Prostate gland (tissue), 2 donors: ENCODE results near the gene ST6GALNAC5. TPM values are rescaled to one million over a fixed set of nuclear protein-coding genes. Genes with fewer than 3 reads are reported as not detected.
A peak's percentile ranks its signal among the peaks of the same experiment; 100 is the strongest.
"Not testable (repeated sequence)": the region's sequence is repeated elsewhere in the genome, so short reads cannot be mapped to it uniquely, and the experiment has no call there.

Experiments used
- DNase-seq: peaks from one replicate; pipeline ENCODE4 v3.0.0-alpha.2; 2019; ENCODE audit warnings: low spot score
- H3K27ac ChIP-seq, 2 donors: fragments of 200-600 bp; sonication (generic); 2 replicates each; pipeline ENCODE4 v1.5.1; 2017 to 2019
- H3K27me3 ChIP-seq: fragments of 200-600 bp; sonication (generic); replicated peaks from 2 replicates; pipeline ENCODE4 v1.5.1; 2019; ENCODE audit not compliant: insufficient read depth
- H3K36me3 ChIP-seq, 2 donors: fragments of 200-600 bp; sonication (generic); 1 replicate in 1 of 2; 2 replicates in 1 of 2; pipeline versions ENCODE4 v1.5.1 to v1.8.1; 2017 to 2019
- H3K4me1 ChIP-seq: fragments of 200-600 bp; sonication (generic); replicated peaks from 2 replicates; pipeline ENCODE4 v1.5.1; 2019
- H3K4me3 ChIP-seq, 2 donors: fragments of 200-600 bp; sonication (generic); 2 replicates each; pipeline ENCODE4 v1.5.1; 2017 to 2019
- H3K9me3 ChIP-seq: fragments of 200-600 bp; sonication (generic); 2 replicates; pipeline ENCODE4 v1.5.1; 2017
- POLR2A ChIP-seq: fragments of 450-650 bp; IDR thresholded peaks from one replicate; pipeline ENCODE4 v1.6.1; 2016; ENCODE audit warnings: antibody characterized with exemption, mild to moderate bottlenecking
- POLR2AphosphoS5 ChIP-seq: sonication (generic); formaldehyde crosslinking; IDR thresholded peaks from one replicate; pipeline ENCODE4 v1.6.1; 2017; ENCODE audit warnings: antibody characterized with exemption
- WGBS: methylation state at CpG from one replicate; pipeline ENCODE4 v1.1.5; 2018; 5-methylcytosine and 5-hydroxymethylcytosine counted together
- intact Hi-C: fragments of 100-400 bp; cut with DNase I; formaldehyde crosslinking; loops from one replicate; pipeline ENCODE4 v1.14.2; 2022
- total RNA-seq, 2 donors: library from RNA; depleted of rRNA; stranded (reverse); fragments of >200 nt; gene quantifications; one replicate each; pipeline ENCODE4 v1.1.0, GENCODE V29; 2016
- TF ChIP-seq, protein P1 (sequence below), 4 experiments: fragments of 200-600 bp in 2 of 4; fragments of 450-650 bp in 2 of 4; sonication (generic) in 2 of 4; IDR thresholded peaks; 1 replicate in 3 of 4; 2 replicates in 1 of 4; pipeline ENCODE4 v1.5.1; 2016 to 2019; ENCODE audit warnings: antibody characterized with exemption in 4 of 4, mild to moderate bottlenecking in 2 of 4, moderate library complexity in 2 of 4

Gene ST6GALNAC5
- total RNA-seq, 2 donors from 2014 or later: 4.8 to 18.5 TPM

- no peak overlapping the region for H3K27ac ChIP-seq
- H3K4me3 ChIP-seq: peak overlapping the region in 1 of 2 donors; percentile 16
- no peaks in the 10 kb centered on the region for H3K9me3 ChIP-seq
- no peaks in the 10 kb centered on the region for H3K36me3 ChIP-seq
- intact Hi-C loops: loop anchor here (5.0 to 10.0 kb wide), 2 partner anchors 537 to 714 kb away; no protein-coding TSS in a partner anchor
- peaks cover 9% of the 10 kb centered on the region for H3K4me1 ChIP-seq
- H3K27me3 ChIP-seq: peaks cover 14% of the 10 kb centered on the region
- WGBS: 10% methylated on average over 11 of the region's 19 CpGs
- no peak for DNase-seq
- TF ChIP-seq POLR2AphosphoS5 (no peak), POLR2A (no peak)
- TF ChIP-seq, protein P1, sequence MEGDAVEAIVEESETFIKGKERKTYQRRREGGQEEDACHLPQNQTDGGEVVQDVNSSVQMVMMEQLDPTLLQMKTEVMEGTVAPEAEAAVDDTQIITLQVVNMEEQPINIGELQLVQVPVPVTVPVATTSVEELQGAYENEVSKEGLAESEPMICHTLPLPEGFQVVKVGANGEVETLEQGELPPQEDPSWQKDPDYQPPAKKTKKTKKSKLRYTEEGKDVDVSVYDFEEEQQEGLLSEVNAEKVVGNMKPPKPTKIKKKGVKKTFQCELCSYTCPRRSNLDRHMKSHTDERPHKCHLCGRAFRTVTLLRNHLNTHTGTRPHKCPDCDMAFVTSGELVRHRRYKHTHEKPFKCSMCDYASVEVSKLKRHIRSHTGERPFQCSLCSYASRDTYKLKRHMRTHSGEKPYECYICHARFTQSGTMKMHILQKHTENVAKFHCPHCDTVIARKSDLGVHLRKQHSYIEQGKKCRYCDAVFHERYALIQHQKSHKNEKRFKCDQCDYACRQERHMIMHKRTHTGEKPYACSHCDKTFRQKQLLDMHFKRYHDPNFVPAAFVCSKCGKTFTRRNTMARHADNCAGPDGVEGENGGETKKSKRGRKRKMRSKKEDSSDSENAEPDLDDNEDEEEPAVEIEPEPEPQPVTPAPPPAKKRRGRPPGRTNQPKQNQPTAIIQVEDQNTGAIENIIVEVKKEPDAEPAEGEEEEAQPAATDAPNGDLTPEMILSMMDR (IDR thresholded peaks at IDR 0.05): no peak
These were observed 1.6 kb downstream of the ST6GALNAC5 start for GRCh38 chr1:76868916-76869315.

DNA sequence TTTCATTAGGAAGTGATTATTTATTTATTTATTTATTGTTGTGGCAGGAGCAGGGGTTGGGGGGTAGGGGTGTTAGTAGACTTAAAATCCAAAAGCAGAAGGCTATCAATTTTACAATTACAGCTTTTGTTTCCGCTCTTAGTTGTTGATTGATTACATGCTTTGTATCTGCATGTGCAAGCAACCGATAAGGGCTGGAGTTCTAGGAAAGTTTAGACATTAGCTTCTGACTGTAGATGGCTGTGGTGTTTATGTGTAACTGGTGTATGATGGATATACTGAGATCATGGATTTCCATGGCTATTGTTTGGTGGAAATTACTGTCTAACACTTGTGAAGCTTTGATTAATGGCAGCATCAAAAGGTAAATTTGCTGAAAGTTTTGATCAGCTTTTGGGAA is 2.8 kb downstream of the ST6GALNAC5 start:
- peaks cover 14% of the 10 kb centered on the region for H3K27me3 ChIP-seq
- H3K9me3 ChIP-seq: no peaks in the 10 kb centered on the region
- TF ChIP-seq POLR2A (no peak), POLR2AphosphoS5 (no peak)
- TF ChIP-seq, protein P1 (IDR thresholded peaks at IDR 0.05): no peak
- 87% methylated on average over 2 of the region's 2 CpGs for WGBS
- H3K4me1 ChIP-seq: peaks cover 9% of the 10 kb centered on the region
- no peak for DNase-seq
- intact Hi-C loops: no loop called here
- no peaks in the 10 kb centered on the region for H3K36me3 ChIP-seq
- H3K4me3 ChIP-seq: no peak overlapping the region
- no peak overlapping the region for H3K27ac ChIP-seq

- no peak for TF ChIP-seq POLR2A
- no peak for TF ChIP-seq POLR2AphosphoS5
- TF ChIP-seq, protein P1 (IDR thresholded peaks at IDR 0.05): no peak
- Histone ChIP-seq H3K9me3 (no peaks in the 10 kb centered on the region), H3K27me3 (peaks cover 9% of the 10 kb centered on the region), H3K36me3 (no peaks in the 10 kb centered on the region), H3K4me3 (no peak overlapping the region), H3K27ac (no peak overlapping the region), H3K4me1 (peaks cover 9% of the 10 kb centered on the region)
- no peak for DNase-seq
- intact Hi-C loops: no loop called here
- 90% methylated on average over 3 of the region's 3 CpGs for WGBS
These were observed 4.2 kb downstream of the ST6GALNAC5 start for GRCh38 chr1:76871355-76871974.

GRCh38 chr1:76872944-76873343 is 5.7 kb downstream of the ST6GALNAC5 start:
- Histone ChIP-seq H3K36me3 (no peaks in the 10 kb centered on the region), H3K9me3 (no peaks in the 10 kb centered on the region), H3K27ac (no peak overlapping the region), H3K4me1 (peaks cover 5% of the 10 kb centered on the region), H3K27me3 (peaks cover 9% of the 10 kb centered on the region), H3K4me3 (no peak overlapping the region)
- intact Hi-C loops: no loop called here
- TF ChIP-seq POLR2A: no peak
- TF ChIP-seq POLR2AphosphoS5: no peak
- DNase-seq: no peak

DNA sequence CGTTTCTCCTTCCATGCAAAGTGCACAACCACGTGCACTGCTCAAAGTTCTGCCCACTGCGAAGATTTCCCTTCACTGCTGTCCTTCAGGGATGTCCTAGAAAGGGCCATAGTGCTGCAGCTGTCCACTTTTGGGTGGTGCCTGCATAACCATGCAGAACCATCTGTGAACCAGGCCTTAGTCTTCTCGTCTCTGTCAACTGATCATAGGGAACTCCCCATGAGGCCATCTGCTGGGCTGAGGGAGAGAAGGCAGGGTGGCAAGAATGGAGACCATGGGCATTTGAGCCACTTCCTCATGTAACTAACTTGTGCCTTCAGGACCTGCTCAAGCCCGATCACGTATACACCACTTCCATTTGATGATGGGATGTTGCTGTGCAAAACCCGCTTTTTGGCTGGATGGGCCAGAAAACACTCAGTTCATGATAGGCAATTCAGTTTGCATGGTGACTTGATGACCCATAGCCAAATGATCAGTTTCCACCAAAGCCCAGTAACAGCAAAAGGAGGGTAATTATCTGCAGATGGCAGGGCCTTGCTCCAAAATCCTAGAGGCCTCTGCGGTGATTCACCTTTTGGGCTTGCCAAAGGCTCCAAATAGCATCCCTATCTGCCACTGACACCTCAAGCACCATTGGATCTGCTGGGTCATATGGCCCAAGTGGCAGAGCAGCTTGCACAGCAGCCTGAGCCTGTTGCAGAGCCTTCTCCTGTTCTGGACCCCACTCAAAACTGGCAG is 9.5 kb downstream of the ST6GALNAC5 start:
- no peaks in the 10 kb centered on the region for H3K9me3 ChIP-seq
- DNase-seq: no peak
- H3K27me3 ChIP-seq: no peaks in the 10 kb centered on the region
- intact Hi-C loops: no loop called here
- H3K27ac ChIP-seq: no peak overlapping the region
- no peaks in the 10 kb centered on the region for H3K4me1 ChIP-seq
- no peak overlapping the region for H3K4me3 ChIP-seq
- H3K36me3 ChIP-seq: no peaks in the 10 kb centered on the region
- TF ChIP-seq POLR2AphosphoS5: no peak
- TF ChIP-seq, protein P1 (IDR thresholded peaks at IDR 0.05): no peak
- TF ChIP-seq POLR2A: no peak
- 92% methylated on average over 8 of the region's 8 CpGs for WGBS

DNA sequence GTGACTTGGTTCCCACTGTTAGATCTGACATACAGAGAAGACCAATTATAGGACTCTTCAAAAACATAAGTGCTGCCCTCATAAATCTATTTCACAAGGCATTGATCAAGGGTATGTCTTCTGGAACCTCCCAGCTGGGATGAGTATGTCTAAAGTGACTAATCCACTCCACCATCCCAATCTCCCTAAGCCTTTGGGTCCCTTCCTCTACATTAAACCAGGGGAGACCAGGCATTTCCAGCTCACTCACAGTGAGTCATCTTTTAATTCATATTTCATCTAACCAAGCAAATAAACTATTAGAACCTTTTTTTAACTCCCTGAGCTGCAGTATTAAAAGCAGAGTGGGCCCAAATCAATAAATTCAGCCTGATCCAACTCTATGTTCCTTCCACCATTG is 11.7 kb downstream of the ST6GALNAC5 start:
- H3K9me3 ChIP-seq, intact Hi-C loops, DNase-seq, H3K4me1 ChIP-seq, H3K4me3 ChIP-seq, H3K27ac ChIP-seq, H3K27me3 ChIP-seq, H3K36me3 ChIP-seq: not testable (repeated sequence)
